ENCODE measurements around the gene DIPK1B.
A peak's percentile ranks its signal among the peaks of the same experiment; 100 is the strongest.

Gene DIPK1B

GRCh38 chr9:136686794-136687711, 25.3 kb upstream of the DIPK1B start, which contains the start of gene AGPAT2 (continued):
- TF ChIP-seq ZBTB44 (tag by site-specific recombination; IDR thresholded peaks at IDR 0.05) (no peak), ZBTB26 (tag by site-specific recombination; optimal IDR thresholded peaks at IDR 0.05) (peak; percentile 86), WT1 (tag by site-specific recombination; IDR thresholded peaks at IDR 0.05) (no peak), GLI4 (tag by site-specific recombination; IDR thresholded peaks at IDR 0.05) (0 out of 2 replicates have a peak, but pooled peaks have one; percentile 31), ZBTB17 (tag by site-specific recombination; IDR thresholded peaks at IDR 0.05) (no peak)

GRCh38 chr9:136687721-136688223, 24.6 kb upstream of the DIPK1B start:
- no peak overlapping the region for H3K4me3 ChIP-seq (ENCODE audit: low read depth, low read length)
- ChIA-PET CTCF (interaction anchor here (0.6 to 3.9 kb wide), 6 partner anchors 7 to 325 kb away, joined by 3 to 20 read pairs (median 8); no protein-coding TSS in a partner anchor), POLR2A (interaction anchor here (0.7 to 3.6 kb wide), 7 partner anchors 11 to 519 kb away, joined by 3 to 22 read pairs (median 5); no protein-coding TSS in a partner anchor)
- no peaks in the 10 kb centered on the region for H3K9me3 ChIP-seq (ENCODE audit: control insufficient read depth, insufficient read depth, low read depth, low read length)
- H3K27ac ChIP-seq (ENCODE audit: extremely low read depth, low read depth, low read length), result no peak overlapping the region
- peaks cover 5% of the 10 kb centered on the region for H3K4me1 ChIP-seq (ENCODE audit: control insufficient read depth, insufficient read depth, low read length)
- peaks cover 0 to 7% of the 10 kb centered on the region in 2 experiments; a peak in 1 of 3 replicates for H3K36me3 ChIP-seq (ENCODE audit: control insufficient read depth in 2 of 2, insufficient read depth in 1 of 2, low read length in 2 of 2)
- TF ChIP-seq IKZF3 (tag by site-specific recombination; IDR thresholded peaks at IDR 0.05) (no peak), ZNF146 (tag by site-specific recombination; IDR thresholded peaks at IDR 0.05) (no peak), ZNF10 (tag by site-specific recombination; IDR thresholded peaks at IDR 0.05) (no peak), ZSCAN4 (tag by site-specific recombination; IDR thresholded peaks at IDR 0.05) (no peak), SCRT2 (tag by site-specific recombination; IDR thresholded peaks at IDR 0.05) (no peak), KLF8 (tag by site-specific recombination; IDR thresholded peaks at IDR 0.05) (peak; percentile 85; the same call in 1 of the 2 replicates), PATZ1 (tag by site-specific recombination; IDR thresholded peaks at IDR 0.05) (peak; percentile 63), ZNF24 (tag by site-specific recombination; IDR thresholded peaks at IDR 0.05) (no peak), ZNF571 (tag by site-specific recombination; IDR thresholded peaks at IDR 0.05) (no peak), ZNF610 (tag by site-specific recombination; IDR thresholded peaks at IDR 0.05; ENCODE audit: borderline replicate concordance) (no peak), ZNF211 (tag by site-specific recombination; IDR thresholded peaks at IDR 0.05; ENCODE audit: low read depth) (no peak), ZNF433 (tag by site-specific recombination; IDR thresholded peaks at IDR 0.05; ENCODE audit: low read depth) (no peak), ZFP41 (tag by site-specific recombination; IDR thresholded peaks at IDR 0.05; ENCODE audit: borderline replicate concordance) (no peak), KLF1 (tag by site-specific recombination; IDR thresholded peaks at IDR 0.05) (peak; percentile 99), ZBTB6 (tag by site-specific recombination; IDR thresholded peaks at IDR 0.05) (no peak), ZNF157 (tag by site-specific recombination; IDR thresholded peaks at IDR 0.05) (no peak), KLF17 (tag by site-specific recombination; IDR thresholded peaks at IDR 0.05) (peak; percentile 88), ZNF677 (tag by site-specific recombination; IDR thresholded peaks at IDR 0.05) (no peak), ZFHX2 (tag by site-specific recombination; conservative IDR thresholded peaks at IDR 0.05) (peak; percentile 52), ZNF121 (tag by site-specific recombination; IDR thresholded peaks at IDR 0.05) (no peak), ZBTB48 (tag by site-specific recombination; IDR thresholded peaks at IDR 0.05) (0 out of 2 replicates have a peak, but pooled peaks have one; percentile 16), ZNF670 (tag by site-specific recombination; IDR thresholded peaks at IDR 0.05; ENCODE audit: low read depth) (no peak), ZNF585B (tag by site-specific recombination; IDR thresholded peaks at IDR 0.05) (no peak)

Data from HEK293 (cell line).